HG03442 (cell line): ENCODE results near the gene SBF2.
"Not testable (repeated sequence)": the region's sequence is repeated elsewhere in the genome, so short reads cannot be mapped to it uniquely, and the experiment has no call there.

Source experiments
- ATAC-seq: cut with Tn5 transposase; IDR thresholded peaks from one replicate; pipeline ENCODE4 v1.9.1; 2021; ENCODE audit warnings: mild to moderate bottlenecking, moderate library complexity; ENCODE audit not compliant: unreplicated experiment

The SBF2 gene

GRCh38 chr11:10122326-10123197 is 171.5 kb downstream of the SBF2 start:
- no peak for ATAC-seq

- no peak for ATAC-seq
Observed at GRCh38 chr11:10118865-10119264, 175.2 kb downstream of the SBF2 start.

DNA sequence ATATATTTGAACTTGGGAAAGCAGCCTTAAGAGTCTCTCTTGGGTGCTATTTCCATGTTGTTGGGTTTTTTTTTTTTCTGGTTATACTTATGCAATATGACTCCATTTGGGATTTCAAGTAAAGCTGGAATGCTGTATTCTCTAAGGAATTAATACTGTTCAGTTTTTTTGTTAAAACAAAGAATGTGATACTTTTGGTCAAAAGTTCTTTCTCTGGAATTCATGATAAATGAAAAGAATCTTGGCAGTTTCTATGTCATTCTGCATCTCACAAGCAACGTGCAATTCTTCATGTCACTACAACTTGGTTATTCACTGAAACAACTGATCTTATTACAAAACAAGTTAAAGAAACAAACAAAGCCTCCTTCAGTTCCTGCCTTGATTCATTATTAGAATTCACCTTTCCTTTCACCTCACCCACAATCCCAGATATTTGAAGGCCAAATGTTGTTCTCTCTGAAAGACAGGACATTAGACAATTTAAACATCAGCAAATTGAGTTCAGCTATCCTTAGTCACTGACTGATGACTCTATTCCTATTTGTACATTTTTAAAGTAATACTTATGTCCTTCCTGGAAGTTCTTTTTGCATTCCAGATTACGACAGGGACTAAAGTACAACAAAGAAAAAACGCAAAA is 176.2 kb downstream of the SBF2 start:
- no peak for ATAC-seq

- ATAC-seq = no peak
Observed at GRCh38 chr11:10116588-10116987, 177.4 kb downstream of the SBF2 start.

GRCh38 chr11:10114593-10115404 is 179.2 kb downstream of the SBF2 start:
- ATAC-seq = no peak

DNA sequence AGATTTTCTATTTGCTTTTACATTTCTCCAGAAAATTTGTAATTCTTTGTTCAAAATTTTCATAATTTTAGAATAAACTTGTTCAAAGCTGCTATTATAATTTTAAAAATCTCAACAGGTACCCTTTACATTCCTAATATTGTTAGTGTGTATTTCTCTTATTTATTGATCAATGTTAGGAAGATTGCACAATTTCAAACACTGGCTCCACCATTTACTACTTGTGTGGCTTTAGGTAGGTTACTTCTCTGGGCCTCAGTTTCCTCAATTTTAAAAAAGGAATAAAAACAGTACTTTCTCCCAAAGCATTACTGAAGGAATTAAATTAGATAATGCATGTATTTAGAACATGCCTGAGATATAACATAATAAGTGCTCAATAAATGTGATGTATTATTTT is 180.2 kb downstream of the SBF2 start:
- ATAC-seq = no peak

- ATAC-seq = no peak
Observed at GRCh38 chr11:10109806-10110205, 184.2 kb downstream of the SBF2 start.

- no peak for ATAC-seq
Observed at GRCh38 chr11:10108915-10109680, 184.9 kb downstream of the SBF2 start.

DNA sequence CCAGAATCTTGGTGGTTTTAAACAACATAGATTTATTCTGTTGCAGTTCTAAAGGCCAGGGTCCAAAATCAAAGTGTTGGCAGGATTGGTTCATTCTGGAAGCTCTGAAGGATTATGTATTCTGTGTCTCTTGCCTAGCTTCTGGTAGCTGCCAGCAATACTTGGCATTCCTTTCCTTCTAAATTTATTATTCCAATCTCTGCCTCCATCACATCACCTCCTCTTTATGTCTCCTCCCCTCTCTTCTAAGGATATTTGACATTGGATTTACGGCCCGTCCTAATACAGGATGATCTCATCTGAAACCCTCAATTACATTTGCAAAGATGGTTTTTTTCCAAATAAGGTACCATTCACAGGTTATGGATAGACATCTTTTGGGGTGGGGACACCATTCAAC is 186.5 kb downstream of the SBF2 start:
- ATAC-seq = no peak

- no peak for ATAC-seq
Observed at GRCh38 chr11:10097615-10098014, 196.4 kb downstream of the SBF2 start.

GRCh38 chr11:10096987-10097386 is 197.0 kb downstream of the SBF2 start:
- ATAC-seq = no peak

DNA sequence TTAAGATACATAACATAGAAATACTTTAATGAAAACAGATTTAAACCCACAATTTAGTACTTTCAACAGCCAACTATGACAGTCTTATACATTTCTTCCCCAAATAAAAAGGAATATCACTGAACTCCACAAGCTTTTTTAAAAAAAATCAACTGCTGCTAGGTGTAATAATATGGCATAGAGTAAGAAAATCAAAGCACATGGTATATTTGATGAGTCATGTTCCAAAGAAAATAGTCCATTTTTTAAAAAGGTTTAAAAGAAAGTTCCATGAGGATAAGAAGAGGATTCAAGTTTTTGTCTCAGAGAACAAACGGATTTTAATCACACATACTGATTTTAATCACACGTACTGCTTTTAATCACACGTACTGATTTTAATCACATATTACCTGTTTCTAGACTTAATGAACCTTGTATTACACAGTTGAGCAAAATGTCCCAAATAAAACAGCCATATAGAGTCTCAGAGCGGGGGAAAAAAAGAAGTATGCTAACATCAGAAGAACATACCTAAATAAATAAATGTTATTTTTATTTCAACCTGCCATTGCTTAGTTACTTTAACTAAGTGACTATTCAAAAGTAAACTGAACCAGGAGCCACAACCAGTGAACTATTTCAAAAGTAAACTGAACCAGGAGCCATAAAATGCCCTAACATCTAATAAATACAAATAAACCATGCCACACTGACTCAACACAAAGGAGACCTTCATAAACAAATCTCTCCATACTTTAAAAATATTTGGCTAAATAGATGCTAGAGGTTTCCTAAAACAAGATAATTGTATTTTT is 198.4 kb downstream of the SBF2 start:
- ATAC-seq = no peak

DNA sequence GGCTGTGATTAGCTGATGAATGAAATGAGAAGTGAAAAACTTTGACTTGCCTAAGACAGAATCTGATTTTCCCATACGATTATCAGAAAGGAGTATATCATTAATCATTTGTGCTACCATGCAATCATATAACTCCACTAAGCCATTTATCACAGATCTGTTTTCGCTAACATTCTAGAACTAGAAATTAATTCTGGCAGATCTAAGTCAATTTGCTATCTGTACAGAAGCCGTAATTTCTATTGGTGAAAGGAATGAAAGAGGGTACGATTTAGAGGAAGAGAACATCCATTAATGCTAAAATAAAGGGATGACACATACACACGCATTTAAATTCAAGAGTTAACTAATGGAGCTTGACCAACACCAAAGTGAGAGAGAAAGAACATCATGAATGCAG is 201.6 kb downstream of the SBF2 start:
- ATAC-seq = no peak

- ATAC-seq = no peak
Observed at GRCh38 chr11:10091314-10092045, 202.5 kb downstream of the SBF2 start.

GRCh38 chr11:10087923-10088225 is 206.1 kb downstream of the SBF2 start:
- ATAC-seq = not testable (repeated sequence)

- no peak for ATAC-seq
Observed at GRCh38 chr11:10087186-10087922, 206.7 kb downstream of the SBF2 start.

DNA sequence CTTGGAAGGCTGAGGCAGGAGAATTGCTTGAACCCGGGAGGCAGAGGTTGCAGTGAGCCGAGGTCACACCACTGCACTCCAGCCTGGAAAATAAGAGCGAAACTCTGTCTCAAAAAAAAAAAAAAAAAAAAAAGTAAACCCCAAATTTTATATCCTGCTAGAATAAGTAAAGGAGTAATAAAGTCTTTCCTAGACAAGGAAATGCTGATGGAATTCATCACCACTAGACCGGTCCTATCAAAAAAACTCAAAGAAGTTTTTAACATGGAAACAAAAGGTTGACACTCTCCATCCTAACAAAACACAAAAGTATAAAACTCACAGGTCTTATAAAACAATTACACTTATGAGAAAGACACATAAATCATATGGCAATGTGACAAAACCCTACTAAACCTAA is 213.9 kb downstream of the SBF2 start:
- no peak for ATAC-seq

DNA sequence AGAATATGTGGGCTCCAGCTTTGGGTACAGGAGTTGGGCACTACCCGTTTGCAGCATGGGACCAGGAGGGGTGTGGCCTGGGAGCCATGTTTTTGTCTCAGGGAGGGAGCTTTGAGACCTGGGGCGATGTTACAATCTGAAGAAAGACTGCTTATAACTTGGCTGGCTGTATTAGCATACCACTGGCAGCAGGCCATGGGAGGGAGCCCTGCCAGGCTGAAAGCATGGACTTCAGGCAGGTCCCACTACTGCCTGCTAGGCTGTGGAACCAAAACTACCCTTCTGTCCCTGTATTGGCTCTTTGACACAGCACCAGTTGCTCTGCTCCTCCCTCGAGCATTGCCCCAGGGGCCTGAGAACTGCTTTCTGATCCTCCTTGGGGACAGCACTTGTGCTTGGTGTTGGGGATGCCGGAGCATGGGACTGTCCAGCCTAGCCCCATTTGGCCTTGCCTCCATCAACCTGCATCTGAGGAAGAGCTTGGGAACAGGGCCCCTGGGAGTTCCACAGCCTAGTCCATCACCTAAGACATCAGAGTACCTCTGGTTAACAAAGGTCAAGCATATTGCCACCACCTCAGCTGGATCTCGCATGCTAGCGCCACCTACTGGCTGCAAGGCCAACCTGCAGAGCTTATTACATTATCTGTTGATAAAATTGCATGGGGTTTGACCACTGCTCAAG is 217.4 kb downstream of the SBF2 start:
- peak; percentile 65 for ATAC-seq
